NCI-H2107 treated with DMSO at 0.1 percent for 48 hours (cell line): ENCODE results near the gene RAB10.
"Not testable (repeated sequence)": the region's sequence is repeated elsewhere in the genome, so short reads cannot be mapped to it uniquely, and the experiment has no call there.

Experiments used
- DNase-seq: peaks from one replicate; lab custom pipeline; 2025; ENCODE audit not compliant: unreplicated experiment; lab: John Stamatoyannopoulos, UW

RAB10 gene

GRCh38 chr2:26086779-26087178 is 52.9 kb downstream of the RAB10 start:
- DNase-seq: no peak

- DNase-seq: peak; percentile 41
These were observed 54.3 kb downstream of the RAB10 start for GRCh38 chr2:26088038-26088643.

GRCh38 chr2:26088931-26089330 is 55.0 kb downstream of the RAB10 start:
- DNase-seq: not testable (repeated sequence)

GRCh38 chr2:26089337-26089736 is 55.5 kb downstream of the RAB10 start:
- DNase-seq: no peak

GRCh38 chr2:26095758-26096157 is 61.9 kb downstream of the RAB10 start:
- no peak for DNase-seq

- no peak for DNase-seq
These were observed 66.0 kb downstream of the RAB10 start for GRCh38 chr2:26099933-26100332.

GRCh38 chr2:26100384-26100783 is 66.5 kb downstream of the RAB10 start:
- DNase-seq: no peak

GRCh38 chr2:26103752-26104151 is 69.9 kb downstream of the RAB10 start:
- DNase-seq: no peak

- not testable (repeated sequence) for DNase-seq
These were observed 74.8 kb downstream of the RAB10 start for GRCh38 chr2:26108701-26109100.

- no peak for DNase-seq
These were observed 78.3 kb downstream of the RAB10 start for GRCh38 chr2:26112201-26112600.

- DNase-seq: no peak
These were observed 80.3 kb downstream of the RAB10 start for GRCh38 chr2:26114151-26114550.

GRCh38 chr2:26118682-26119081 is 84.8 kb downstream of the RAB10 start:
- no peak for DNase-seq

- no peak for DNase-seq
These were observed 85.6 kb downstream of the RAB10 start for GRCh38 chr2:26119521-26119920.

GRCh38 chr2:26122630-26123029 is 88.7 kb downstream of the RAB10 start:
- DNase-seq: no peak

- DNase-seq: no peak
These were observed 89.5 kb downstream of the RAB10 start for GRCh38 chr2:26123426-26123825.

GRCh38 chr2:26126074-26126473 is 92.2 kb downstream of the RAB10 start:
- DNase-seq: no peak

- DNase-seq: no peak
These were observed 94.3 kb downstream of the RAB10 start for GRCh38 chr2:26128176-26128575.

GRCh38 chr2:26130763-26131162 is 96.9 kb downstream of the RAB10 start:
- no peak for DNase-seq

- DNase-seq: no peak
These were observed 102.6 kb downstream of the RAB10 start for GRCh38 chr2:26136451-26136850.

- DNase-seq: peak; percentile 53
These were observed 105.6 kb downstream of the RAB10 start for GRCh38 chr2:26139269-26140183.

- DNase-seq: no peak
These were observed 107.4 kb downstream of the RAB10 start for GRCh38 chr2:26141145-26141769.

- peak; percentile 64 for DNase-seq
These were observed 110.1 kb downstream of the RAB10 start for GRCh38 chr2:26144031-26144430.
